ENCODE measurements around the gene AK4. TPM values are rescaled to one million over a fixed set of nuclear protein-coding genes. Genes with fewer than 3 reads are reported as not detected.

AK4 gene
- total RNA-seq, 1 experiment from 2014 or later, result 0.21 TPM

Other genes starting within 250 kb of the AK4 start
- 99.7 and 172 TPM in 2 replicates for gene JAK1, start 181.7 kb upstream of the AK4 start, total RNA-seq (2014; rRNA removed; shearing (Covaris generic))
- gene DNAJC6, start 161.3 kb downstream of the AK4 start, total RNA-seq (2014; rRNA removed; shearing (Covaris generic)), result 0.06 and 0.47 TPM in 2 replicates

Data from SJSA1 (cell line).